Activated CD4-positive, alpha-beta T cell treated with anti-CD3 and anti-CD28 coated beads, Interleukin-10, Interleukin-2, amounts not matched to agents 100 ng/mL and 50 ng/mL, durations not matched to agents 16 hours and 8 hours (primary cell): ENCODE results near the gene HHLA2.
"Not testable (repeated sequence)": the region's sequence is repeated elsewhere in the genome, so short reads cannot be mapped to it uniquely, and the experiment has no call there.

Source experiments
- DNase-seq: peaks from one replicate; pipeline ENCODE4 v3.0.0-alpha.2; 2020

HHLA2 gene, protein sequence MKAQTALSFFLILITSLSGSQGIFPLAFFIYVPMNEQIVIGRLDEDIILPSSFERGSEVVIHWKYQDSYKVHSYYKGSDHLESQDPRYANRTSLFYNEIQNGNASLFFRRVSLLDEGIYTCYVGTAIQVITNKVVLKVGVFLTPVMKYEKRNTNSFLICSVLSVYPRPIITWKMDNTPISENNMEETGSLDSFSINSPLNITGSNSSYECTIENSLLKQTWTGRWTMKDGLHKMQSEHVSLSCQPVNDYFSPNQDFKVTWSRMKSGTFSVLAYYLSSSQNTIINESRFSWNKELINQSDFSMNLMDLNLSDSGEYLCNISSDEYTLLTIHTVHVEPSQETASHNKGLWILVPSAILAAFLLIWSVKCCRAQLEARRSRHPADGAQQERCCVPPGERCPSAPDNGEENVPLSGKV

GRCh38 chr3:108296239-108296638 is at the start of gene HHLA2:
TSS of gene HHLA2 (plus strand) at chr3:108296548. CDS start at chr3:108351814, 55,266 bp downstream.
- peak; percentile 91 for DNase-seq

DNA sequence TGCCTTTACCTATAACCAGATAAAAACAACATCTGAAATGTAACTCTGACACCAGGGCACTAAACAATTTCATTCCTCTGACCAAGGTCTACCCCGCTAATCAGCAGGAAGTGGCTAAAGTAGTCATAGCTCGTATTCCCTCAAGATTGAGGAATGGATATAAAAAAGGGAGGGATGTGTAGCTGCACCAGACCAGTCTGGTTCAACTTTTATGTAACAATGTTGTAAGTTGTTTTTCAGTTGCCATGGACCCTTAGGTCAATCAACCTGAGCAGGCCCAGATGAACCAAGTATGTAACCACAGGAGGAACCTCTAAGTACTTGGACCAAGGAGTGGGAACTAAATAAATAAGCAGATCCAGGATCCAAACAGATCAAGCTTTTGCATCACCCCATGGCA is 45.7 kb upstream of the HHLA2 start:
- no peak for DNase-seq

DNA sequence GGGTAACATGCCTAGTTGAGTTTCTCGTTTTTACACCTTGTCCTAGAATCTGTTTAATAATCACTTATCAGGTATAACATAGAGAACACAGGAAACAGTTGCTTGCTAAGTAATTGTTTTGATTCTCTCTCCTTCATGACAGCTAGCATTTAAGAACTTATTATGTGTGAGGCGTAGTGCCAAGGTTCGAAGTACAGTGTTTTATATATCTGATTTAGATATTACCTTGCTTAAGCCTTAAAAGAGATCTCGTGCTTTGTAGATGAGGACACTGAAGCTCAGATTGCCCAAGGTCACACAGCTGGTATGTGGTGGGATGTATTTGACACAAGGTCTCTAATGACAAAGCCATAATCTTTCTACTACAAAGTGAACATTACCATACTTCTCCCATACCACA is 45.1 kb upstream of the HHLA2 start:
- DNase-seq: no peak

GRCh38 chr3:108251844-108252243 is 44.5 kb upstream of the HHLA2 start:
- DNase-seq: no peak

DNA sequence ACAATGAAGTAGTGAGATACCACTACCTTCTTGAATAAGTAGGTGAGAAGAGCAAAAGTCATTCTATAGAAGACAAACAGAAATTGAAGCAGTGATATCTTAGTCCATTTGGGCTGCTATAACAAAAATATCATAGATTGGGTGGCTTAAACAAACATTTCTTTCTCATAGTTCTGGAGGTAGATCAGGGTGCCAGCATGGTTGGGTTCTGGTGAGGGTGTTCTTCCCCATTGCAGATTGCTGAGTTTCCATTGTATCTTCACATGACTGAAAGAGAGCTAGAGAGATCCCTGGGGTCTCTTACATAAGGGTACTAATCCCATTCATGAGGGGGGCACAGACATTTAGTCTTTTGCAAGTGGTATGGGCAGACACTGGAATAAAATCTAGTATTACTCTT is 41.2 kb upstream of the HHLA2 start:
- no peak for DNase-seq

- not testable (repeated sequence) for DNase-seq
Observed at GRCh38 chr3:108264534-108265298, 31.6 kb upstream of the HHLA2 start.

GRCh38 chr3:108268235-108268634 is 28.1 kb upstream of the HHLA2 start:
- DNase-seq: not testable (repeated sequence)

DNA sequence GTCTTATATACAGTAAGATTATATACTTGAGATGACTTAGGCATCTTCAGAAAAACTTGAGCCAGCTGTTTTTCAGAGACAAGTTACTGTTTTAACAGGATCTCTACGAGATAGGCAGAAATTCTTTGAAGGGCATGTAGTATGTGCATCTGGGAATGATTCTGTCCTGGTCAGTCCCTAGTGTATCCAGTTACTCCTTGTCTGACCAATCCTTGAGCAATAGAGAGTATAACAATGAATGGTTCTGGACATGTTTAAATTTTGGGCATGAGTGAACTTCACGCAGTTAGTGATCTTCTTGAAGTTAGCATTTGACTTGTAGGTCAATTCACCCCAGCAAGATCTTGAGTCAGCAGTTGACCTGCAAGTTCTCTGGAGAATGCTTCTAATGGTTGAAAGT is 24.7 kb upstream of the HHLA2 start:
- DNase-seq: no peak

DNA sequence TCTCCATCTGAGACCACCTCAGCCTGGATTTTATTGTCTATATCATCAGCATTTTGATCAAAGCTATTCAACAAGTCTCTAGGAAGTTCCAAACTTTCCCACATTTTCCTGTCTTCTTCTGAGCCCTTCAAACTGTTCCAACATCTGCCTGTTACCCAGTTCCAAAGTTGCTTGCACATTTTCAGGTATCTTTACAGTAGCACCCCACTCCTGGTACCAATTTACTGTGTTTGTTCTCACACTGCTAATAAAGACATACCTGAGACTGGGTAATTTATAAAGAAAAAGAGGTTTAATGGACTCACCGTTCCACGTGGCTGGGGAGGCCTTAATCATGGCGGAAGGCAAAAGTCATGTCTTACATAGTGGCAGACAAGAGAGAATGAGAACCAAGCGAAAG is 17.3 kb upstream of the HHLA2 start:
- not testable (repeated sequence) for DNase-seq

DNA sequence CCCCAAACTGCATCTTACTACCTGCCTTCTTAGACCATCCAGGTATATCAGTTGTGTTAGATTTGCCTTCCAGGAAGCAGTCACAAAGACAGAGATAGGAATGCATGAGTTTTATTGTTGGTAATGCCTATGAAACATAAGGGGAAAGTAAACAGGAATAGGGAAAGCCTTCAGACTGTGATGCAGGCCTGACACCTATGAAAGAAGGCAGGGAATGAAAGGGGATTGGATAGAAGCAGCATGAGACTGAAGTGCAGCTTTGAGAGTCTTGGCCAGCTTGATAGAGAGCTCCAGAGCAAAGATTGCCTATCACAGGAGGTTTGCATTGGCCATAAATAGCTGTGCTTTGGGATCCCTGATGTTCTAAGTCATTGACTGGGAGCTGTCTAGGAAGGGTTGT is 15.9 kb upstream of the HHLA2 start:
- no peak for DNase-seq

DNA sequence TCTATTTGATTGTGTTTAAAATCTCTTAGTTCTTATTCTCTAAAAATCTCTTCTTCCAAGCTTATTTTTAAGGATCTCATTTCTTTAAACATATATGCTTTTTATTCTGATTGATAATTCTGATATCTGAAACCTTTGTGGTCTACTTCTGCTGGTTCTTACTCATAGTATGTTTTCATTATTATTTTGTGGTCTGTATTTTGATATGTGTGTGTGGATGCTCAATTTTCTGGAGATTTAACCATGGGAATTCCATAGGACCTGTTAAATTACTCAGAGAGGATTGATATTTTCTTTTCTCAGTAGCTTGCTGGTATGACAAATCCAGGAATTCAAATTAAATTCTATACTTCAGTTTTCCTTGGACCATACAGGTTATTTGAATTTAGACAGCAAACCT is 14.7 kb upstream of the HHLA2 start:
- DNase-seq: no peak

GRCh38 chr3:108283006-108283405 is 13.3 kb upstream of the HHLA2 start:
- DNase-seq: no peak

- DNase-seq: no peak
Observed at GRCh38 chr3:108283989-108284388, 12.4 kb upstream of the HHLA2 start.

GRCh38 chr3:108285176-108285575 is 11.2 kb upstream of the HHLA2 start:
- DNase-seq: no peak

GRCh38 chr3:108287146-108287545 is 9.2 kb upstream of the HHLA2 start:
- no peak for DNase-seq

DNA sequence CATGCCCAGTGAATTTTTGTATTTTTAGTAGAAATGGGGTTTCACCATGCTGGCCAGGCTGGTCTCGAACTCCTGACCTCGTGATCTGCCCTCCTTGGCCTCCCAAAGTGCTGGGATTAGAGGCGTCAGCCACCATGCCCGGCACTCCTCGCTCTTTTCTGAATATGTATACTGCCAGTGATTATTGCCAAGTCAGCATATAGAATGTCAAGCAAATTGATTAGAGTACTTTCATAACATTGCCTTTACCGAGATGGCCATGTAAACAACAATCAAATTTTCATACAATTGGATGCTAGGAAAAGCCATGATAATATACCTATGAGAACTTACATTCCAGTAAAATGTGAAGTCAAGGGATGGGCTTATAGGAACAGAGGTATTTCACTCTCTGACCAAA is 8.2 kb upstream of the HHLA2 start:
- DNase-seq: not testable (repeated sequence)

- DNase-seq: no peak
Observed at GRCh38 chr3:108289159-108289558, 7.2 kb upstream of the HHLA2 start.

DNA sequence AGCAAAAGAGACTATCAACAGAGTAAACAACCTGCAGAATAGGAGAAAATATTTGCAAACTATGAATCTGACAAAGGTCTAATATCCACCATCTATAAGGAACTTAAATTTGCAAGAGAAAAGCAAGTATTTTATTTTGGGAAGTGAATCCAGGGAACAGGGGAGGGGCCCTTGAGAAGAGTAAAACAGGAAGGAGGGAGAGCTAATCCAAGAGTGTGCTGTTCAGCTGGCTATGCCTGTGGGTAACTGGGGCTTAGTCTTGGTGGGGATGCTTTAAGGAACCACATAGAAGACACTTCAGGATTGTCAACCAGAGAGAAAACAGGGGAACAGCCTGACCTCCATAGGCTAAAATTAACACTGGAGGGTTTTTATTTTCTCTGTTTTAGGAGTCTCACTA is 3.9 kb upstream of the HHLA2 start:
- DNase-seq: no peak

DNA sequence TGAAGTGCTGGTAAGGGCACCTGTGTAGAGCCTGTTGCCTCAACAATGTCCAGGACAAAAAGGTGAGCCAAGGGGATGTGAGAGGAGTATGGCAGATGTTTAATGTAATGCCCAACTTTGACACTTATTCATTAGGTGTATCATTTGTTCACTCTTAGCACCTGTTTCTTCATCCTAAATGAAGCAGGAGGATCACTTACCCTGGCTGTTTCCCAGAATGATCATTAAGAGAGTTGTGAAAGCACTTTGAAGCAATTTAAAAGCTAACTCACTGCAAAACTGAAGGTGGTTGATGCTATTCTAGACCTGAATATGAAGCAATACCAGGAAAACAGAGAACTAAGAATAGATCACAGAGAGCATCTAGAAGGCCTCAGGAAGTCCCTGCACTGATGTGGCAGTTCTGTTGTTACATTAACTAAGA is 3.4 kb upstream of the HHLA2 start:
- peak; percentile 87 for DNase-seq

DNA sequence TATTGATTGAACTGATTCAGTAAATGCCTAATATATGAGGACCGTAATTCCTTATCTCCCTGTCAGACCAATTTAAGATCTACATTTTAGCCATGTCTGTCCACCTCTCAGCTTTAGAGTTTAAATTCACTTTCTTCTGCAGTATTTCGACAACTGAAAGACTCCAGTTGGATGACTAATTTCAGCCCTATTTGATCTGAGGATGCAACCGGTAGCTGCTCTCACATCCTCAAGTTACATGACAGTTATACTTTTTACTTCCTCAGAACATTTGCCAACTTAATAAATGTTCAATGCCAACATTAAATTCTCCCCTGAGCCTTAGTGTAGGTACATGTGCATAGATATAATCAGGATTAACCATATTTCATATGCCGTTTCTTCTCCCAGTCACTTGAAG is 2.5 kb upstream of the HHLA2 start:
- peak; percentile 83 for DNase-seq

DNA sequence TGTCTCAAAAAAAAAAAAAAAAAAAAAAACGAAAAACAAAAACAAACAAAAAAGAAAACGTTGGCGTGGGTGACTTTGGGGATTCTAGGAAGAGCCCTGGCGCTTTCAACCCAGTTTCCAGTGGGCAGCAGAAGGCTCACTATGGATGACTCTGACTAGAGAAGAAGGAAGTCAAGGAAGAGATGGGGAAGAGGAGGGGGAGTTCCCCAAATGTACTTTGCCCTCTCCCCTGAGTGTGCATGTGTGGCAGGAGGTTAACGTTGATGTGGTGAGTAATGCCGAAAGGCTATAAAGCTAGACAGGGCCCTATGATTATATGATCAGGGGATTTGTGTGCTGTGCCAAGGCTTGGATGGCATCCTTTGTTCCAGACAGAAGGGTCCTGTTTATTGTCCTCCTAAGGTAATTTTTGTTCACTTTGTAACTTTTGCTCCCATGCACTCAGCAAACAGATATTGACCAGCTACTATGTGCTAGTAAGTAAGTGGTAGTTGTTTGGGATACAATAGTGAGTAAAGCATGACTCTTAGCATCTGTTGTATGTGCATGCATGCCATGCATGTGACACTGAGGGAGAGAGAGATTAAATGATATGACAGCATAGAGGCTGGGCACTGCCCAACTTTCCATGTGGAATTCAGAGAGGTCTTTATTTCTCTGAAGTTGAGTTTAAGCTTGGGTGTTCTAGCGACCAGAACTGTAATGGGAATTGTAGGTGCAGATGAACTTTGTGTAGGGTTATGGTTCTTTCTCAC is 750 bp upstream of the HHLA2 start:
- peak; percentile 50 for DNase-seq

DNA sequence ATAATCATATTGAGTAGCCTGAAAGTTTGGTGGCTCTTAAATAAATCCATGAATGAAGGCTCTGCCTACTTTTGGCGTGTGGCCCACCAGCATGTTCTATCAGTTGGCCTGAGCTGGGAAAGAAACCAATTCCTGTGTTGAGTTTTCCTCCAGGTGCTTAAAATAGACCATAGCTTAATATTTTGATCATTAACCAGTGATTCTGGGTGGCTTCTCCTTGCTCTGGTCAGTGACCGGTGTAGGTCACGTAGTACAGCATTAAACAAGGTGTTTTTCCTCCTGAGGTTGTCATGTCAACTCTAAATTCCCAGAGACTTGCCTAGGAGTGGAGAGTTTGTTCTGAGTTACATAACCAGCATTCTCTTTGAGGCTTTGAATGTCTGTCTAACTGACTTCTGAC is 1.3 kb downstream of the HHLA2 start:
- no peak for DNase-seq

- no peak for DNase-seq
Observed at GRCh38 chr3:108298056-108298455, 1.7 kb downstream of the HHLA2 start.
